Smooth muscle cell (in vitro differentiated cells): Measurements from ENCODE around the gene PGAP2. TPM values are rescaled to one million over a fixed set of nuclear protein-coding genes. Genes with fewer than 3 reads are reported as not detected.

ENCODE experiments used
- DNase-seq: peaks from one replicate; lab custom pipeline; 2025; ENCODE audit not compliant: unreplicated experiment; lab: John Stamatoyannopoulos, UW
- H2AFZ ChIP-seq: fragments of 200-600 bp; sonication (generic); 2 replicates; pipeline ENCODE4 v1.6.0; 2016; ENCODE audit warnings: antibody characterized with exemption, low read depth, mild to moderate bottlenecking
- H3F3A ChIP-seq: fragments of 200-600 bp; sonication (generic); 2 replicates; pipeline ENCODE4 v1.6.0; 2017; ENCODE audit warnings: antibody characterized with exemption, low read depth
- H3K27ac ChIP-seq: fragments of 200-600 bp; sonication (generic); 2 replicates; pipeline ENCODE4 v1.5.1; 2016; ENCODE audit warnings: low read depth, mild to moderate bottlenecking
- H3K27me3 ChIP-seq: fragments of 200-600 bp; sonication (generic); 2 replicates; pipeline ENCODE4 v1.6.1; 2016; ENCODE audit warnings: low read depth, mild to moderate bottlenecking
- H3K36me3 ChIP-seq: fragments of 200-600 bp; sonication (generic); 2 replicates; pipeline ENCODE4 v1.5.1; 2016; ENCODE audit warnings: low read depth
- H3K4me1 ChIP-seq: fragments of 200-600 bp; sonication (generic); 2 replicates; pipeline ENCODE4 v1.5.1; 2016; ENCODE audit warnings: low read depth
- H3K4me2 ChIP-seq: fragments of 200-600 bp; sonication (generic); 2 replicates; pipeline ENCODE4 v1.6.0; 2016; ENCODE audit warnings: mild to moderate bottlenecking
- H3K4me3 ChIP-seq: fragments of 200-600 bp; sonication (generic); 2 replicates; pipeline ENCODE4 v1.5.1; 2016; ENCODE audit warnings: mild to moderate bottlenecking
- H3K79me2 ChIP-seq: fragments of 200-600 bp; sonication (generic); 2 replicates; pipeline ENCODE4 v1.6.0; 2016; ENCODE audit warnings: low read depth, mild to moderate bottlenecking
- H3K9ac ChIP-seq: fragments of 200-600 bp; sonication (generic); 2 replicates; pipeline ENCODE4 v1.6.0; 2016; ENCODE audit warnings: low read depth
- H3K9me3 ChIP-seq: fragments of 200-600 bp; sonication (generic); replicated peaks from 2 replicates; pipeline ENCODE4 v1.5.1; 2016; ENCODE audit warnings: low read depth
- H4K20me1 ChIP-seq: fragments of 200-600 bp; sonication (generic); 2 replicates; pipeline ENCODE4 v1.6.0; 2016; ENCODE audit warnings: low read depth
- WGBS: methylation state at CpG from one replicate; pipeline ENCODE4 v1.1.7; 2016; ENCODE audit warnings: low lambda C conversion rate; 5-methylcytosine and 5-hydroxymethylcytosine counted together
- polyA plus RNA-seq: library from polyadenylated mRNA; unstranded; fragments of >200 nt; fragmentation: Nextera tagmentation; extraction: Ambion mirVana; gene quantifications from 2 replicates; pipeline ENCODE4 v1.2.1, GENCODE V29; 2016
- total RNA-seq: library from RNA; depleted of rRNA; stranded (reverse); fragments of >200 nt; gene quantifications from 2 replicates; pipeline ENCODE4 v1.2.3, GENCODE V29; 2014
- TF ChIP-seq, protein P1 (sequence below): fragments of 200-600 bp; sonication (generic); IDR thresholded peaks from 2 replicates; pipeline ENCODE4 v1.5.1; 2017; ENCODE audit warnings: borderline replicate concordance, mild to moderate bottlenecking, antibody characterized with exemption; ENCODE audit not compliant: insufficient read depth, poor library complexity, severe bottlenecking

The PGAP2 gene
- total and polyA plus RNA-seq, 2 experiments from 2014 or later, result 8.7 to 10.9 TPM

DNA sequence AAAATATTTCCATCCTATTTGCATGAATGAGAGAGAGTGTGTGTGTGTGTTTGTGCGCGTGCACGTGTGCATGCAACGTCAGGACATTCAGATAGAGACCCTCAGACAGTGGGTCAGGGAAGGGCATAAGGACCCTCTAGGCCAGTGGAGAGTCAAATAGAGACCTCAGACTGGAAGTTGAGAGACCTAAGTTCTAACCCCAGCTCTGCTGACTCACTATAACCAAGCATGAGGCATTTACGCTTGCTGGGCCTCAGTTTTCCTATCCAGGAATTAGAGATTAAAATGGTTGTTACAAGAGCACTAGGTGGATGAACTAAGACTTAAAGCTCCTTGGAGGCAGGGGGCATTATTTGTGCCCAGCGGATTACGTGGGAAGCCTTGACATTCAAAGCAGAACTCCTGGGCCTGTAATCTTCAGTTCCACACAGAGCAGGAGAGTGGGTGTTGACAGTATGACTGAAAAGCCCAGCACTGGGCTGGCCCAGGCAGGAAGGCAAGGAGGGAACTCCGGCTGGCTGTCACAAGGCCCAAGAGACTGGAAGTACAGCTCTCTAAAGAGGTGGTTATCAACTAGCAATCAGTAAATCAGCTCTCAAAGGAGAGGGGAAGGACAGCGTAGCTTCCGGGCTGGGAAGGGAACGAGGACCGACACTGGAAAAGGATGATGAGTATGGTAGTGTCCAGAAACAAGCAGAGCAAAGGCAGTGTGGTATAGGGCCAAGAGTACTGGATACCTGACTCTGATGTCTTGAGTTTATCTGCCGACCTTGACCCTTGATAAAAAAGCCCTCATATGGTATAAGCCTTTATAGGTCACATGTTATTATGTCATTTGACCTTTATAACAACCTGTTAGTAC, 23.2 kb downstream of the PGAP2 start:
- H3K27me3 ChIP-seq, result no peaks in the 10 kb centered on the region
- H3K79me2 ChIP-seq, result peaks cover 64% of the 10 kb centered on the region
- H3K4me3 ChIP-seq, result no peak overlapping the region
- no peaks in the 10 kb centered on the region for H3K9me3 ChIP-seq
- H3F3A ChIP-seq, result peaks cover 5% of the 10 kb centered on the region
- TF ChIP-seq, protein P1, sequence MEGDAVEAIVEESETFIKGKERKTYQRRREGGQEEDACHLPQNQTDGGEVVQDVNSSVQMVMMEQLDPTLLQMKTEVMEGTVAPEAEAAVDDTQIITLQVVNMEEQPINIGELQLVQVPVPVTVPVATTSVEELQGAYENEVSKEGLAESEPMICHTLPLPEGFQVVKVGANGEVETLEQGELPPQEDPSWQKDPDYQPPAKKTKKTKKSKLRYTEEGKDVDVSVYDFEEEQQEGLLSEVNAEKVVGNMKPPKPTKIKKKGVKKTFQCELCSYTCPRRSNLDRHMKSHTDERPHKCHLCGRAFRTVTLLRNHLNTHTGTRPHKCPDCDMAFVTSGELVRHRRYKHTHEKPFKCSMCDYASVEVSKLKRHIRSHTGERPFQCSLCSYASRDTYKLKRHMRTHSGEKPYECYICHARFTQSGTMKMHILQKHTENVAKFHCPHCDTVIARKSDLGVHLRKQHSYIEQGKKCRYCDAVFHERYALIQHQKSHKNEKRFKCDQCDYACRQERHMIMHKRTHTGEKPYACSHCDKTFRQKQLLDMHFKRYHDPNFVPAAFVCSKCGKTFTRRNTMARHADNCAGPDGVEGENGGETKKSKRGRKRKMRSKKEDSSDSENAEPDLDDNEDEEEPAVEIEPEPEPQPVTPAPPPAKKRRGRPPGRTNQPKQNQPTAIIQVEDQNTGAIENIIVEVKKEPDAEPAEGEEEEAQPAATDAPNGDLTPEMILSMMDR, result no peak
- H3K36me3 ChIP-seq, result no peaks in the 10 kb centered on the region
- peaks cover 90% of the 10 kb centered on the region for H4K20me1 ChIP-seq
- no peak overlapping the region for H3K27ac ChIP-seq
- H3K4me2 ChIP-seq, result no peak overlapping the region
- peaks cover 2% of the 10 kb centered on the region for H3K4me1 ChIP-seq
- DNase-seq, result no peak
- H2AFZ ChIP-seq, result no peak overlapping the region
- no peak overlapping the region for H3K9ac ChIP-seq
- WGBS, result 72% methylated on average over 13 of the region's 13 CpGs

DNA sequence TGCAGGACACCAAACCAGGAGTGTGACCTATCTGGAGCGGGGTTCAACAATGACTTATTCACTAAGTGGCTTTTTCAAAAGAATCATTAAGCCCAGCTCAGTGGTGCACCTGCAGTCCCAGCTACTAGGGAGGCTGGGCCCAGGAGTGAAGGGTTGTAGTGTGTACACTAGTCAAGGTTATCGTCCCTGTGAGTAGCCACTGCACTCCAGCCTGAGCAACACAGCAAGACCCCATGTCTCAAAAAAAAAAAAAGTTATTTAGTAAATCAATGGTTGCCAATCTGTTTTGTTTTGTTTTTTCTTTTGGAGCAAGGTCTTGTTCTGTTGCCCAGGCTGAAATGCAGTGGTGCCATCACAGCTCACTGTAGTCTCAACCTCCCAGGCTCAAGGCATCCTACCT, 24.5 kb downstream of the PGAP2 start:
- Histone ChIP-seq H3K4me1 (peaks cover 6% of the 10 kb centered on the region), H3K9me3 (no peaks in the 10 kb centered on the region), H3K9ac (no peak overlapping the region), H3K27me3 (no peaks in the 10 kb centered on the region), H2AFZ (no peak overlapping the region), H3K27ac (no peak overlapping the region), H3F3A (peaks cover 5% of the 10 kb centered on the region), H3K4me3 (no peak overlapping the region), H4K20me1 (peaks cover 99% of the 10 kb centered on the region), H3K79me2 (peaks cover 76% of the 10 kb centered on the region), H3K4me2 (no peak overlapping the region), H3K36me3 (no peaks in the 10 kb centered on the region)
- WGBS, result 93% methylated on average over 2 of the region's 2 CpGs
- TF ChIP-seq, protein P1, result no peak
- no peak for DNase-seq

DNA sequence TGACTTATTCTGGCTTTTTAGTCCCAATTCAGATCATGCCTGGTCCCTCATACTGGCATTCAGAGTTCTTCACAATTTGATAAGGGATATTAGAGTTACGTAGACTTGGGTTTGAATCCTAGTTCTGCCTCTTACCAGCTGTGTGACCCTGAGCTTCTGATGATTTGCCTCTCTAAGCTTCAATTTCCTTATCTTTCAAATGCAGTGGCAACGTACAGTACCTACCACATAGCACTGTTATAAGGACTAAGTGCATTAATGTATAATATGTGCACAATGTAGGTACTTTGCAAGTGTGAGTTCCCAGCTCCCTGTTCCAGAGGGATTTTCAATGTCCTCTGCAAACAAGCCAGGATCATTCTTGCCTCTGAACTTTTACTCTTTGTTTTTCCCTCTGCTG, 25.1 kb downstream of the PGAP2 start:
- peaks cover 7% of the 10 kb centered on the region for H3K4me1 ChIP-seq
- peaks cover 99% of the 10 kb centered on the region for H4K20me1 ChIP-seq
- no peak overlapping the region for H3K4me3 ChIP-seq
- no peaks in the 10 kb centered on the region for H3K9me3 ChIP-seq
- peaks cover 83% of the 10 kb centered on the region for H3K79me2 ChIP-seq
- TF ChIP-seq, protein P1, result no peak
- DNase-seq, result no peak
- H3K4me2 ChIP-seq, result no peak overlapping the region
- H3K27ac ChIP-seq, result no peak overlapping the region
- no peak overlapping the region for H2AFZ ChIP-seq
- WGBS, result 93% methylated on average over 2 of the region's 2 CpGs
- H3K27me3 ChIP-seq, result no peaks in the 10 kb centered on the region
- no peak overlapping the region for H3K9ac ChIP-seq
- peaks cover 5% of the 10 kb centered on the region for H3F3A ChIP-seq
- H3K36me3 ChIP-seq, result no peaks in the 10 kb centered on the region

DNA sequence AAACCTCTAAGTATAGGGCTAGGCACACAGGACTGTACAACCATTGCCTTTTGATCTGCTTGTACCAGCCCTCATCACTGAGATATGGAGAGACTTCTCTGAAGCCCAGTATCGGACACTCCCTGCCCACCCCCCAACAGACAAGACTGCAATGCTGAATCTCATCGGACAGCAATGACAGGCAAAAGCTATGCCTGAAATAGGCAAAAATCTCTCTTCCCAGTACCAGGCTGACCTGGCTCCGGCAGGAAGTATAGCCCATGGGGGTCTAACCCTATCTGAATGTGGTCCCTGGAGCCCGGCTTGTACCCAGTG, 25.9 kb downstream of the PGAP2 start:
- no peaks in the 10 kb centered on the region for H3K36me3 ChIP-seq
- no peak overlapping the region for H3K4me3 ChIP-seq
- WGBS, result 76% methylated on average over 4 of the region's 4 CpGs
- H3K4me2 ChIP-seq, result no peak overlapping the region
- H3K9ac ChIP-seq, result no peak overlapping the region
- no peak for DNase-seq
- H3K9me3 ChIP-seq, result no peaks in the 10 kb centered on the region
- H4K20me1 ChIP-seq, result peaks cover 100% of the 10 kb centered on the region
- H3K4me1 ChIP-seq, result peaks cover 7% of the 10 kb centered on the region
- peaks cover 89% of the 10 kb centered on the region for H3K79me2 ChIP-seq
- no peaks in the 10 kb centered on the region for H3K27me3 ChIP-seq
- H3F3A ChIP-seq, result peaks cover 5% of the 10 kb centered on the region
- TF ChIP-seq, protein P1, result no peak
- no peak overlapping the region for H3K27ac ChIP-seq
- no peak overlapping the region for H2AFZ ChIP-seq
